Inflammatory macrophage treated with lipopolysaccharide for 4 hours (primary cell): Measurements from ENCODE around the gene MLYCD.
A peak's percentile ranks its signal among the peaks of the same experiment; 100 is the strongest.
"Not testable (repeated sequence)": the region's sequence is repeated elsewhere in the genome, so short reads cannot be mapped to it uniquely, and the experiment has no call there.

ENCODE experiments used
- DNase-seq: peaks from one replicate; pipeline ENCODE4 v3.0.0-alpha.2; 2020

Gene MLYCD

GRCh38 chr16:83928341-83929055, 29.6 kb downstream of the MLYCD start:
- DNase-seq: no peak

- no peak for DNase-seq
Observed at GRCh38 chr16:83929811-83930555, 31.1 kb downstream of the MLYCD start.

- no peak for DNase-seq
Observed at GRCh38 chr16:83930730-83931500, 32.0 kb downstream of the MLYCD start.

GRCh38 chr16:83931556-83931955, 32.6 kb downstream of the MLYCD start:
- no peak for DNase-seq

- DNase-seq: no peak
Observed at GRCh38 chr16:83932304-83932703, 33.4 kb downstream of the MLYCD start.

- DNase-seq: no peak
Observed at GRCh38 chr16:83932955-83933673, 34.2 kb downstream of the MLYCD start.

GRCh38 chr16:83933885-83934683, 35.2 kb downstream of the MLYCD start:
- peak; percentile 25 for DNase-seq

GRCh38 chr16:83934684-83934977, 35.7 kb downstream of the MLYCD start:
- DNase-seq: no peak

- DNase-seq: no peak
Observed at GRCh38 chr16:83935005-83935857, 36.3 kb downstream of the MLYCD start.

- no peak for DNase-seq
Observed at GRCh38 chr16:83935858-83936255, 36.9 kb downstream of the MLYCD start.

GRCh38 chr16:83936581-83937165, 37.8 kb downstream of the MLYCD start:
- no peak for DNase-seq

- no peak for DNase-seq
Observed at GRCh38 chr16:83937267-83937666, 38.4 kb downstream of the MLYCD start.

GRCh38 chr16:83937922-83938885, 39.3 kb downstream of the MLYCD start:
- no peak for DNase-seq

GRCh38 chr16:83939266-83939855, 40.4 kb downstream of the MLYCD start:
- DNase-seq: peak; percentile 73

GRCh38 chr16:83940119-83940518, 41.2 kb downstream of the MLYCD start:
- no peak for DNase-seq

GRCh38 chr16:83940630-83941378, 41.9 kb downstream of the MLYCD start:
- DNase-seq: no peak

- not testable (repeated sequence) for DNase-seq
Observed at GRCh38 chr16:83941546-83941945, 42.6 kb downstream of the MLYCD start.

GRCh38 chr16:83942074-83942473, 43.2 kb downstream of the MLYCD start:
- DNase-seq: no peak
